WTC11 (cell line): ENCODE results near the gene FUZ. TPM values are rescaled to one million over a fixed set of nuclear protein-coding genes. Genes with fewer than 3 reads are reported as not detected.

Source experiments
- AFF4 ChIP-seq: sonication (generic); formaldehyde crosslinking; IDR thresholded peaks from 2 replicates; pipeline ENCODE4 v1.8.1; 2023; ENCODE audit warnings: mild to moderate bottlenecking, missing genetic modification reagents, borderline replicate concordance
- ARID4B ChIP-seq: sonication (generic); formaldehyde crosslinking; IDR thresholded peaks from 2 replicates; pipeline ENCODE4 v1.8.0; 2023; ENCODE audit warnings: missing genetic modification reagents, mild to moderate bottlenecking, borderline replicate concordance
- ATF2 ChIP-seq: sonication (generic); formaldehyde crosslinking; IDR thresholded peaks from 2 replicates; pipeline ENCODE4 v1.8.1; 2022; ENCODE audit warnings: low read depth, missing genetic modification reagents, borderline replicate concordance
- ATF3 ChIP-seq: sonication (generic); formaldehyde crosslinking; conservative IDR thresholded peaks from 2 replicates; pipeline ENCODE4 v1.8.1; 2022; ENCODE audit warnings: mild to moderate bottlenecking, missing genetic modification reagents
- ESRRA ChIP-seq: sonication (generic); formaldehyde crosslinking; IDR thresholded peaks from 2 replicates; pipeline ENCODE4 v1.8.1; 2022; ENCODE audit warnings: mild to moderate bottlenecking, missing genetic modification reagents, borderline replicate concordance
- MXD4 ChIP-seq: fragments of 250-450 bp; sonication (Bioruptor Pico); IDR thresholded peaks from 2 replicates; pipeline ENCODE4 v1.8.0; 2021; ENCODE audit warnings: mild to moderate bottlenecking, moderate library complexity, borderline replicate concordance
- NFYB ChIP-seq: sonication (generic); formaldehyde crosslinking; conservative IDR thresholded peaks from 2 replicates; pipeline ENCODE4 v1.8.0; 2022; ENCODE audit warnings: low read depth, missing genetic modification reagents
- RORB ChIP-seq: fragments of 250-450 bp; sonication (Bioruptor Pico); IDR thresholded peaks from 2 replicates; pipeline ENCODE4 v1.9.0; 2021; ENCODE audit warnings: mild to moderate bottlenecking
- SP1 ChIP-seq: sonication (generic); formaldehyde crosslinking; conservative IDR thresholded peaks from 2 replicates; pipeline ENCODE4 v1.8.1; 2022; ENCODE audit warnings: missing genetic modification reagents
- TCF7 ChIP-seq: sonication (generic); formaldehyde crosslinking; IDR thresholded peaks from 2 replicates; pipeline ENCODE4 v1.8.0; 2022; ENCODE audit warnings: mild to moderate bottlenecking, low read depth, missing genetic modification reagents, moderate library complexity
- ZNF425 ChIP-seq: fragments of 250-450 bp; sonication (Bioruptor Pico); conservative IDR thresholded peaks from 2 replicates; pipeline ENCODE4 v1.9.0; 2021; ENCODE audit warnings: mild to moderate bottlenecking
- ZSCAN18 ChIP-seq: fragments of 250-450 bp; sonication (Bioruptor Pico); IDR thresholded peaks from 2 replicates; pipeline ENCODE4 v2.1.2; 2022; ENCODE audit warnings: mild to moderate bottlenecking, moderate library complexity
- total RNA-seq: library from RNA; stranded (reverse); gene quantifications from 3 replicates; pipeline ENCODE4 v1.2.3, GENCODE V29; 2021

FUZ gene
- total RNA-seq, 1 experiment from 2014 or later: 35.1 TPM

GRCh38 chr19:49779731-49780555 lies 33.1 kb downstream of the FUZ start (continued):
- no peak for TF ChIP-seq ARID4B (CRISPR knock-in tag)
- no peak for TF ChIP-seq ZSCAN18 (CRISPR knock-in tag)
- TF ChIP-seq TCF7 (CRISPR knock-in tag): no peak
- TF ChIP-seq NFYB: no peak
- no peak for TF ChIP-seq ESRRA (CRISPR knock-in tag)
- no peak for TF ChIP-seq MXD4
- no peak for TF ChIP-seq ATF3 (CRISPR knock-in tag)
- no peak for TF ChIP-seq ZNF425 (CRISPR knock-in tag)
- TF ChIP-seq RORB (CRISPR knock-in tag): no peak
- TF ChIP-seq AFF4 (CRISPR knock-in tag): no peak
- TF ChIP-seq ATF2 (CRISPR knock-in tag): no peak
- TF ChIP-seq SP1 (CRISPR knock-in tag): no peak
